HTERT RPE-1 (cell line): ENCODE results near the gene SF3A2.

Experiments used
- in situ Hi-C: fragments of 300-500 bp; cut with MboI; formaldehyde crosslinking; loops from 4 replicates; pipeline ENCODE4 v1.14.3; 2020; ENCODE audit warnings: low sequenced_read_pairs

Gene SF3A2

DNA sequence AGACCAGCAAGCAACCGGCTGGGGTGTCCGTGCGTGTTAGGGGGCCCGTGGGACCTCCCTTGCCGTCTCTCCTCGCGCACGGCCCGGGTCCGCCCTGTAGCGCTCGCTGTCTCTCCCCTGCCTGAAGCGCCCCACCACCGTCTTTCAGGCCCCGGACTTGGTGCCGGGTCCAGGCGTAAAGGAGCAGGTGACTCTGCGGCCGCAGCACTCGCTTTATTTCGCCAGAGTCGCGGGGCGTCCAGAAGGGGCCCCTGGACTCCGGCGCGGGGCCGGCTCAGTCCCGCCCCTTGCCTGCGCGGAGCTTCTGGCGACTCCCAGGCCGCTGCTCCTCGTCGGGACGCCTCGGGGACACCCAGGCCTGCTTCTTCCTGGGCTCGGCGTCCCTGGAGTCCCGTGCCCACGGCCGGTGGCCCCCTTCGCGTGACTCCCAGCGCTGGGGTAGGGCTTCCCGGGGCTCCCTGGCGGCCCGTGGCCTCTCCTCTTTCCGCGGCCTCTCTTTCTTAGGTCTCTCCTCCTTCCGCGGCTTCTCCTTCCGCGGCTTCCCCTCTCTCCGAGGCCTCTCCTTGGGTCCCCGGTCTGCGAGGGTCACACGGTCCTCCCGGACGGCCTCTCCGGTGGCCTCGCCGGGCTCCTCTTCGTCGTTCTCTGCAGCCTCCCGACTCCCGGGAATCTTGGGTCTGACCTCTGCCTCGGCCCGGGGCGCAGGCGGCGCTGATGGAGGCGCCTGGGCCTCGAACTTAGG is 15.6 kb downstream of the SF3A2 start:
- in situ Hi-C loops: no loop called here

DNA sequence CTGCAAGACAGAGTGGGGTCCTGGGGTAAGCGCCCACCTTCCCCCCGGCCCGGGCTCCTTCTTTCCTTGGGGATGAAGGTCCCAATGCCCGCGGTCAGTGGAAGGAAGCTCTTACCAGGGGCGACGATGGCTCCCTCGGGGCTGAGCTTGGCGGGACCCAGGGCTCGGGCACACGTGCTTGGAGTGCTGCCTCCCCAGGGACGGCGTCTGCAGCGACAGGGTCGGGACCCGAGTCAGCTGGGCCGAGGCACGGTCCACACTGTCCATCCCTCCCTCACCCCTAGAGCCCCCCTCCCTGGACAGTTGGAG is 16.1 kb downstream of the SF3A2 start:
- in situ Hi-C loops: no loop called here

GRCh38 chr19:2253106-2254063 is 16.8 kb downstream of the SF3A2 start:
- in situ Hi-C loops: no loop called here

- in situ Hi-C loops: no loop called here
Measured at GRCh38 chr19:2254064-2254872, 17.6 kb downstream of the SF3A2 start.

GRCh38 chr19:2255112-2255845 is 18.7 kb downstream of the SF3A2 start:
- in situ Hi-C loops: no loop called here

- in situ Hi-C loops: no loop called here
Measured at GRCh38 chr19:2255982-2256685, 19.5 kb downstream of the SF3A2 start, which contains the start of gene JSRP1. Gene JSRP1, minus strand, starts transcription at chr19:2256417. Its CDS starts 1,103 bp downstream, at chr19:2255314.

DNA sequence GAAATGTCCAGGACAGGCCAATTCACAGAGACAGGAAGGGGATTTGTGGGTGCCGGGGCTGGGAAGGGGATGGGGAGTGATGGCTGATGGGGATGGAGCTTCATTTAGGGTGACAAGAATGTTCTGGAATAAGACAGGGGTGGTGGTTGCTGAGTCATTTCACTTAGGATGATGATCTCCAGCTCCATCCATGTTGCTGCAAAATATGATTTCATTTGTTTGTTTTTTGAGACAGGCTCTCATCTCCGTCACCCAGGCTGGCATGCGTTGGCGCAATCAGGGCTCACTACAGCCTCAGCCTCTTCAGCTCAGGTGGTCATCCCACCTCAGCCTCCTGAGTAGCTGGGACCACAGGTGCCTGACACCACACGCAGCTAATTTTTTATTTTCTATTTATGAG is 22.7 kb downstream of the SF3A2 start:
- in situ Hi-C loops: no loop called here

DNA sequence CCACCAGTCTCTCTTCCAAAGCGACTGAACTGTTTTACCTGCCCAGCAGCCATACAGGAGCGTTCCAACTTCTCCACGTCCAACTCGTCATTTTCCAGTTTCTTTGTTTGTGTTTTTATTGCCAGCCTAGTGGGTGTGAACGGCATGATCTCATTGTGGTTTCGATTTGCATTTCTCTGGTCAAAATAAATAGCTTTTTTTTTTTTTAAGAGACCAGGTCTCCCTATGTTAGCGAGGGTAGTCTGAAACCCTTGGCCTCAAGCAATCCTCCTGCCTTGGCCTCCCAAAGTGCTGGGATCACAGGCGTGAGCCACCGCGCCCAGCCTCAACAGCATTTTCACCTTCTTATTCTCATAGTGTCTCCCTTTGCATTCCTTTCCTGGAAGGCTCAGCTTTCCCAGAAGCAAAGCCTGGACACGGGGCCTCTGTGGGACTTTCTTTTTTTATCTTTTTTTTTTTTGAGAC is 23.7 kb downstream of the SF3A2 start:
- in situ Hi-C loops: no loop called here

- in situ Hi-C loops: no loop called here
Measured at GRCh38 chr19:2261438-2262172, 25.0 kb downstream of the SF3A2 start.

DNA sequence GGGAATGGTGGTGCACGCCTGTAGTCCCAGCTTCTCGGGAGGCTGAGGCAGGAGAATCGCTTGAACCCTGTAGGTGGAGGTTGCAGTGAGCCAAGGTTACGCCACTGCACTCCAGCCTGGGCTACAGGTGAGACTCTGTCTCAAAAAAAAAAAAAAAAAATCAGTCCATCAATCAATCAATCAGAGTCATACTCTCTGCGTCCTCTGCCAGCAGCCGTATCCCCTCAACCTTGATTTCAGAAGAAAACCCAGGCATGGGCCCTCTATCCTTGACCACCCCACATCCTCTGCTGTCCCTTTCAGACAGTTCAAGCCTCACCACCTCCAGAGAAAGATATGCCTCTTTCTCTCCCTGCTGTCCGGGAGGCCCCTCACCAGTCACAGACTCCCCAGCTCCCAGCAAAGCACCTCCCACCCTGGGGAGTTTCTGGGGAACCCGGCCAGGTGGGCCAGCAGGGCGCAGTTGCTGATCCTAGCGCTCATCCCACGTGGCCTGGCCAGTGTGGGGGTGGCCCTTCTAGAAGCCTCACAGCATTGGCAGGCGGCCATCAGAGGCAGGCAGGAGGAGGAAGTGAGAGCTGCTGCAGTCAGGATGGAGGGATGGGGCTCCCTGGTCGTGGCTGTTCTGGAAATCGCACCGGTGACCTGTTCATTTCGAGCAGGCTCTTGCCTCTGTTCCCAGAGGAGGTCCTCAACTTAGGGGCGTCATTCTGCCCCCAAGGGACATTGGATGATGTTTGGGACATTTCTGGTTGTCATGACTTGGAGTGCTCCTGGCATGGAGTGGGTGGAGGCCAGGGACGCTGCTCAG is 29.8 kb downstream of the SF3A2 start:
- in situ Hi-C loops: no loop called here

- in situ Hi-C loops: no loop called here
Measured at GRCh38 chr19:2268480-2268830, 31.8 kb downstream of the SF3A2 start.

- in situ Hi-C loops: no loop called here
Measured at GRCh38 chr19:2268861-2269243, 32.2 kb downstream of the SF3A2 start.

DNA sequence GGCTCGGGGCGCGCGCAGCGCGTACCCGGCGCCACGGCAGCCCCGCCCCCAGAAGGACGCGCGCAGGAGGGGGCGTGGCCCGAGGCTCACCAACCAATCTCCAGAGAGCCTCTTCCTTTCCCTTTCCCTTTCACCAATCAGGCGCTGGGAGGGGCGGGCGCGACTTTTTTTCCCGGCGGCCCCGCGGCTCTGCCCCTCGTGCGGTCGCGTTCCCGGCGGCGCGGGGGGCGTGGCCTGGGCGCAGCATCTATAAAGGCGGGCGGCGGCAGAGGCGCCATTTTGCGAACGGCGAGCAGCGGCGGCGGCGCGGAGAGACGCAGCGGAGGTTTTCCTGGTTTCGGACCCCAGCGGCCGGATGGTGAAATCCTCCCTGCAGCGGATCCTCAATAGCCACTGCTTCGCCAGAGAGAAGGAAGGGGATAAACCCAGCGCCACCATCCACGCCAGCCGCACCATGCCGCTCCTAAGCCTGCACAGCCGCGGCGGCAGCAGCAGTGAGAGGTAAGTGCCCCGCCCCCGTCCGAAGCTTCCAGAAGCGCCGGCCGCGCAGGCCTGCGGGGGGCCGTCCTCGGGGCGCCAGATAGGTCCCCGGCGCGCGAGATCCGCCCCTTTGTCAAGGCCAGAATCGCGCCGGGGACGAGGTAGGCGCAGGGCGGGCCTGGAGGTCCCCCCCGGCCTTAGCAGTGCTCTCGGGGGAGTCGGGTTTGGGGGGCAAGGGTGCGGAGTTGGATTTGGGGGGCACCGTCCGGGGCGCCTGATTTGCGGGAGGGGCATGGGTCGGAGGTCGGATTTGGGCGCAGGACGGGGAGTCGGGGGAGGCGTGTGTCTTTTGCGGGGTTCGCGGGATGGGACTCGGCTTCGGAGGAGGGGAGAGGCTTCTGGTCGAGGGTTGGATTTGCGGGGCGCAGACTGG is 32.9 kb downstream of the SF3A2 start:
- in situ Hi-C loops: no loop called here

DNA sequence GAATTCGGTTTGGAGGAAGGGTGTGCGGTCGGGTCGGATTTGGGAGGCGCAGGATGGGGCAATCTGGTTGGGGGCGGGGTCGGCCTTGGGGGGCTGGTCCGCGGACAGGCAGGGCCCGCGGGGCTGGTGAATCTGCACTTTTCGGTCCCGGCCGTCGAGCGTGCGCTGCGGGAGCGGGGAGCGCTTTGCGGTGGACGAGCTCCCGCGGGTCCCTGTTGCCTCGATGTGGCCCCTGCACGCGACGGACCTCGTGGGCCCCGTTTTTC is 33.5 kb downstream of the SF3A2 start:
- in situ Hi-C loops: no loop called here

DNA sequence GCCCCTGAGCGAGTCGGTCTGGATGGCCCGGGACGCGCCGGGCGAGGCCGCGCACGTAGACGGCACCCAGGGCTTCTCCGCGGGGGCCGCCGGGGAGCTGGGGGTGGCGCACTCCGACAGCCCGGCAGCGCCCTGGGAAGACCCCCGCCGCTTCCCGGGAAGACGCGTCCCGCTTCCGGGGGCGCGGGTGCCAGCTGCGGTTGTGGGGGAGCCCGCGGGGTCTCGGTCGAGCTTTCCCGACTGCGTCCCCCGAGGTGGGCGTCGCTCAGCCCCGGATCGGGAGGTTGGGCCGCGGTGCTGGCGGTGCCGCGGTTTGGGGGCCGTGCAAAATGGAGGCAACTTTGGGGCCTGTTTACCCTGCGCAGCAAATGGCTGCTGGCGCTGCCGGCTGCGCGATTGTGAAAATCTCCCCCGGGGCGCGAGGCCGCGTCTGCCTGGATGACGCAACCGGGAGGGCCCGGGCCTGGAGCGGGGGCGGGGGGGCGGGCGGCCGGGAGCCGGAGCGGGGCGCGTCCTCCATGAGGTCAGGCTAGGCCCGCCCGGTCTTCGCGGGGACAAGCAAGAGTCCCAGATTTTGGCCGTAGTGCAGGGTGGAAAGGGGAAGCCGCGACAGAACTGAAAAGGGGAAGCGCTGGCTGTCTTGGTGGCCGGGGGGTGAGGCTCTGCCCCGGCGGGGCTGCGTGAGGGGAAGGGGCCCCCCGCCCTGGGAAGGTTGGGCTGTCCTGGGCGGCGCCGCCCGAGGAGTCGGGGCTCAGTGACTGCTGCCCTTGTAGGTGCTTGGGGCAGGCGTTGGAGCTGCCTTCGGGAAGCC is 34.0 kb downstream of the SF3A2 start:
- in situ Hi-C loops: no loop called here

DNA sequence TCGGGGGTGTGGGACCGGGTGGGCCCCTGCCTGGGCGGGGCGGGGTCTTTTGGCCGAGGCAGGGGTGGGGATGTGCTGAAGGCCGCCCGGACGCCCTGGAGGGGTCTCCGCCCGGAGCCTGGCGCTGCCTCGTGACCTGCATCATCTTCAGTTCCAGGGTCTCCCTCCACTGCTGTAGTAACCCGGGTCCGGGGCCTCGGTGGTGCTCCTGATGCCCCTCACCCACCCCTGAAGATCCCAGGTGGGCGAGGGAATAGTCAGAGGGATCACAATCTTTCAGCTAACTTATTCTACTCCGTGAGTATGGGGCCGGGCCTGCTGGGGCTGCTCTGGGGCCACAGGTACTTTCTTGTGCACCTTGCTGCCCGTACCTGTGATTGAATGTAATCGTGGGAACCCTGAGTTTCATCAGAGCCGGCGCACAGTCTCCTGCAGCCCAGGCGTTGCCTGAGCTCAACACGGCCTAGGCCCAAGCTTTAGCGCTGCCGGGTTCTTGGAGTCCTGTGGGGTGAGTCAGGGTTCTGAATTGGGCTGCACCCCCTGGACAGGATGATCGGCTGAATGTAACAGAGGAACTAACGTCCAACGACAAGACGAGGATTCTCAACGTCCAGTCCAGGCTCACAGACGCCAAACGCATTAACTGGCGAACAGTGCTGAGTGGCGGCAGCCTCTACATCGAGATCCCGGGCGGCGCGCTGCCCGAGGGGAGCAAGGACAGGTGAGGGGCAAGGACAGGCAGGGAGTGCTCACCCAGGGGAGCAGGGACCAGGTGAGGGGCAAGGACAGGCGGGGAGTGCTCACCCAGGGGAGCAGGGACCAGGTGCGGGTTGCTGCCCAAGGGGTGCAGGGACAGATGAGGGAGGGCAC is 34.8 kb downstream of the SF3A2 start:
- in situ Hi-C loops: no loop called here
